ENCODE results near the gene LENEP.

GRCh38 chr1:154989195-154989860 is 4.1 kb upstream of the LENEP start:
- TF ChIP-seq POLR2A (IDR thresholded peaks at IDR 0.05) (no peak), CTCF (IDR thresholded peaks at IDR 0.05) (no peak), POLR2AphosphoS5 (IDR thresholded peaks at IDR 0.05) (no peak)
